Fibroblast of skin of left biceps (primary cell): ENCODE measurements around the gene SUSD1.
"Not testable (repeated sequence)": the region's sequence is repeated elsewhere in the genome, so short reads cannot be mapped to it uniquely, and the experiment has no call there.

Experiments
- DNase-seq, 2 experiments: peaks; one replicate each; pipeline ENCODE4 v3.0.0-alpha.2; 2013; ENCODE audit warnings: low read depth in 2 of 2

SUSD1 gene

DNA sequence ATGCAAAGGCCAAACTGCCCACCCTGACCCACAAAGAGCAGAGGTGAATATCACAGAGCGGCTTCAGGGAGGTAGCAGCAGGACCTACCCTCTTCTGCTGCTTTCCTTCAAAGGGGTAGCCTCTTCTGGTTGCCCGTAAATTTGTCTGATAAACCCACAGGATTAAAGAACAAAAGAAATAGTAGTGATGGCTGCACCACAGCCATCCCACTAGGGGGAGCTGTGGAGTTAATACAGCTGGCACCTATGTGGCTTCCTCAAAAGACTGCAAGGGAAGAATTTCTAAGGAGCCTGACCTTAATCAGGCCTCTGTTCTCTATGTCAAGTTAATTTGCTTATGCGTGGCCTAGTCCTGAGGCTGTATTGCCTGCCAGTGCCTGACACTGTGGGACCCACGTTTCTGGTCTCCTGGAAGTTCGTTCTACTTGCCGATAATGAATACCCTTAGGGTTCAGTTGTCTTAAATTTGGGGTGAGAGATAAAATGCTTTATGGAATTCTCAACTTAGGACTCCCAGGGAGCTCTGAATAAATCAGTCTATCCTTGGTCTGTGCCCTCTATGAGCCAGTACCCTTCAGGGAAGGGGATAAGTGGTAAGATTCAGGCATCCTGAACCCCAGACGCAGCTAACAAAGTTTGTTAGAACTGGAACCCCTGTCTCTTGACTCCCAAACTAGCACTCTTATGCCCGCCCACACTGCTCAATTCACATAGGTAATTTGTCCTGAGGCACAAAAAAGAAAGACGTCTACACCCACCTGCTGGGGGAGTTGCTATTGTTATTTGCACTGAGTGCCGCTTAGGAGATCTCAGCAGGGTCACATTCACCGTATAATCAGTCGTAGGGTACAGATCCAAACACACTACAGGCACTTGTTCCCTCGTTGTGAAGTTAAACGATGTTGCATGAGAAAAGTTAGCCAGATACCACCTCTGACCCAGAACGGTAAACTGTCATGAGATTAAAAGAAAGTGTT, 77.1 kb downstream of the SUSD1 start:
- DNase-seq = peak in 1 of 2 experiments; percentile 39

DNA sequence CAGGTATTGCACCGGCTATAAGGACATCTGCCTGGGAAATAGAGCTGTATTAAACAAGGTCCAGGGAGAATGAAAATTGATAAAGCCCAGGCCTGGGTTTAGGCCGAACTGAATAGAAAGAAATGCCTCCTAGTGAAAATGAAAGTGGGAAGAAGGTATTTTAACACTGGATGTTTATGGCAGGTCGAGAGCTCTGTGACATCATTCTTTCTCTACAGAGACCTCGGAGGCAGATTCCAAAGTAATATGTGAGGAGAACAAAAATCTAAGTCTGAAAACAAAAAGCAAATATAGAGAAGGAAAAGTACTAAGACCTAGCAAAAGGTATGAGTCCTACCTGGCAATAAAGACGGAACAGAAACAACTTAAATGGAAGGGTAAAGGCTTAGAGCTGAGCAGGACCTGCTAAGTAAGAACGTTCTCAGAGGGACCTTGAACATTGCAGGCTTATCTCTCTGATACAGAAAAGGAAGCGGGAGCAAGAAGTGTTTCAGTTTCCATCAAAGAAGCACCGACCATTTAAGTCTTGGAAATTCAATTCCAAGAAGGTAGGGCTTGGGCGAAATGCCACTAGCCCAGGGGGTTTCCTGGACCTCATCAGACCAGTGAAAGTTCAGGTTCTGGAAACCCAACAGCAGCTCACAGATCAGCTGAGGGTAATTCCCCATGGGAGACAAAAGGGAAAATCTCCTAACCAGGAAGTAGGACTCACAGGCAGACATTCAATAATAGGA, 80.0 kb downstream of the SUSD1 start:
- no peak for DNase-seq

DNA sequence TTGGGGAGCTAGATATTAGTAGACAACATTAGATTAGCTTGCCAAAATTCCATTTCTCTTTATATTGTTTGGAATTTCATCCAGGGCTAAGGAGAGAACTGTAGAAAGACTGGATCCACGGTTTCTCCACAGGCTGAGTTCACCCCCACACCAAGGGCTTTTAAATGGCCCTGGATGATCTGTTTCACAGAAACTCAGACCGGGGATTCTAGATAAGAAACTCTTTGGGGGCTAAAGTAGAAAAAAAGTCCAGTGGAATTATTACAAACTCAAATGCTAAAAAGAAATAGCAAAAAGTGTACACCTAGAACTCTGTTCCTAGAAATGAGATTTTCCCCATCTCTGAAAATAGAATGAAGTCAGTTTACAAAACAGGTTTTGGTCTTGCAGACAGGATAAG, 80.9 kb downstream of the SUSD1 start:
- no peak for DNase-seq

DNA sequence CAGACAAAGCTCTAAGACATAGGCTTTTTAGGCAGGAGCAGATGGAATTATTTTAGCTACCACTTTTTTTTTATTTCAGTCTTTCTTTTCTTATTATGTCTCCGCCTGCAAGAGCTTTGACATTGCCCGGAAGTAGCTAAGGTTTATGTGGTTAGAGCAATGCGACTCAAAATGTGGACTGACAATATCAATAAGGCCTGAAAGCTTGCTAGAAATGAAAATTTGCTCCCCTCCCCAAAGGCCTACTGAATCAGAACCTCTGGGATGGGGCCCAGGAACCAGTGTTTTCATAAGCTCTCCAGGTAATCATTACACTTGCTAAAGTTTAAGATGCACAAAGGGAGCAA, 81.3 kb downstream of the SUSD1 start:
- no peak for DNase-seq

DNA sequence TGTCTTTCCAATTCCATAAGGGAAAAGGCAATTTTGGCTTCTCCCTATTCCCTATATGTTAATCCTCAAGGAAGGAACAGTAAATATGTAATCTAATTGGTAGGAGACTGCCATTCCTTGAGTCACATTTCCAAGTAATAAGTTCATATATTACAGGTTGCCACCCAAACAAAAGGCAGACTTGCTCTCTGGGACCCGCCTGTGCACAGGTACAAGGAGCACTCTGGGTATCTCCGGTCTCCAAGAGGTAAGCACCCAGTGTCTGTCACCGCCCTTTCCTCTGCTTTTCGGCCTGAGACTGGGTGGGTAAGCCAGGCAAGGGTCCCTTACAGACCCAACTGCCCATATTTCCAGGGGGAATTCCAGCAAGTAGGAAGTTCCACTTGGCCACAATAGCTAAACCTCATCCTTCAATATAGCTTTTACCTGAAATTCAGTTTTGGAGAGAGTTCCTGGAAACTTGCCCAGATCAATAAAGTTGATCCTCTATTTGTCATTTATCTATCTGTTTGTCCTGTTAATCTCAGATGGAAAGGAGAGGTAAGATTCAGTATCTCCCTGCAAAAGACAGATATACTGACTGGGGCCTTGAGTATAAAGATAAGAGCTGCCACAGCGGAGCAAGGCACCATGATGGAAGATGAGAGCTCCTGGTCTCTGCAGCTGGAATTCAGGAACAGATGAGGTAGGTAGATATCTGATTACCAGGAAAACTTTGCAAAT, 81.8 kb downstream of the SUSD1 start:
- no peak for DNase-seq

DNA sequence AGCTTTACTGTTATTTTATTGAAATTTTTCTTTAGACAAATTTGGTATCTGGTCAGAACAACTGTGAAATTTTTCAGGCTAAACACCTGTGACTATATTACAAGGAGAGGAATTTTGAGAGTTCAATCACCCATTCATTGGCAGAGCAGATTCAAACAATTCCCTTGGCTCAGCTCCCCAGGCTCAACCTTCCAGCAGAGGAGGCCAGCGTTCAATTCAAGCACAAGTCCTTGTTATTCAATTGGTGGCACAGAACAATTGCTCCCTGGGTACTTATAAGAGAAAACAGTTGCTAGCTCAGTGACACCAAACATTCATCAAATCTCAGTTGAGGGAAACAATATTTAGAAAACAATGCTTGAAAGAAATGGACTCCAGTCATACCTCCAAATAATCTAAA, 83.3 kb downstream of the SUSD1 start:
- DNase-seq = no peak

DNA sequence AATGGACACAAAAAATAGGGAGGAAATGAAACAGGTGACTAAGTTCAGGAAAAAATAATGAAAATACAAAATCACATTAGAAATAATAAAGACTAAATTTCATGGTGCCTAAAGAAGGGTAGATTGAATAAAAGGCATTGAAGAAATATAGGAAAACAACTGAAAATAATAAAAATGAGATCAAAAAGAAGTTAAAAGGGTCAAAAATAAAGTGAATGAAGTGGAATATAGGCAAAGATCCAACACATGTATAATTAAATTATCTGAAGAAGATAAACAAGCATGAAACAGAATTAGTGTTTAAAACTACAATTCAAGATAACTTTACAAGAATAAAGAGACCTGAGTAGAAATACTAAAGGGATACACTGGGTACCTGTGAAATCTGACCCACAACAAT, 87.6 kb downstream of the SUSD1 start:
- no peak for DNase-seq

DNA sequence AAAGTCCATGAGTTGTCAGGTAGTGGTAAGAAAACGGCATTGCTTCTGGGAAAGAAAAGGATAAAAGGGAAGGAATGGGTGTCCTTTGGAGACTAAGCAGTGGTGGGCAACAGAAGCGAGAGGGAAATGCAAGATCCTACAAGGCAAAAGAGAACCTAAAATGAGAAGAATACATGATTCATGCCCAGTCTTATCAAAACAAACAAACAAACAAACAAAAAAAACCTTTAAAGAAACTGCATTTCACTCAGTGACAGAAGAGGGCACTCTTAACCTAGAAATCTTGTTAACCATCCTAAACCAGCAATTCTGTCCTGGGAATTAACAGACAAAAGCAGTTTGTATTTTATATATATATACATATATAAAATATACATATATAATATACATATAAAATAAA, 88.5 kb downstream of the SUSD1 start:
- no peak for DNase-seq

DNA sequence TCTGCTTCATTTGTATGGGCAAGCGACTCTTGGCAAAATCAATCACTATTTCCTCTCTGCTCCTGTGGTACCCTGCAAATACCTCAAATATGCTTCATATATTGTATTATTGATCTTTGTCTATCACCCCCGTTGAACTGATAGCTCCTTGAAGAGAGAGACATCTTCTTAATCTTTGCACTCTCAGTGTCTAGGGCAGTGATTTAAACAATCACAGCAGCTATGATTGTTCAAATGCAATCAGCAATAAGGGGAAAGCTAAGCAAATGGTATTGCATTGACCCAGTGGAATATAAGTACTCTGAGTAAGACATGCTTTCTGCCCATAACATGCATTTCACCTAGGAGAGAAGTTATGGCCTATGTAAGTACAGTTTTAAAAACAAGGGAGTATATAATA, 90.2 kb downstream of the SUSD1 start:
- DNase-seq = no peak

DNA sequence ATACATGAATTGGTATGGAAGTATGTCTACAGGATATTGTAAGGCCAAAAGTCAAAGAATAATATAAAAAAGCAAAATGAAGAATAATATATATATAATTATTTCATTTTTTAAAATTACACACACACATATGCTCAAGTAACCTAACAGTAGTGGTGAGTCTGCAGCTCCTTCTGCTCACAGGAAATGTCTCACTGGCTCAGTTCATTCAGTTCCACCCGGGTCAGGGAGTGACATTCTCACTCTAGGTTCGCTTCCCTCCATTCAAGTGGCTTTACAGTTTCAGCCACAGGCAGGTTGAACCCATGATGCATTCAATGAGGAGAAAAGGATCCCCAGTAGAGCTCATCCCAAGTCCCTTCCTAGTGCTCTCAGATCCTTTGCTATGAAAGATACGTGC, 90.8 kb downstream of the SUSD1 start:
- DNase-seq = no peak

DNA sequence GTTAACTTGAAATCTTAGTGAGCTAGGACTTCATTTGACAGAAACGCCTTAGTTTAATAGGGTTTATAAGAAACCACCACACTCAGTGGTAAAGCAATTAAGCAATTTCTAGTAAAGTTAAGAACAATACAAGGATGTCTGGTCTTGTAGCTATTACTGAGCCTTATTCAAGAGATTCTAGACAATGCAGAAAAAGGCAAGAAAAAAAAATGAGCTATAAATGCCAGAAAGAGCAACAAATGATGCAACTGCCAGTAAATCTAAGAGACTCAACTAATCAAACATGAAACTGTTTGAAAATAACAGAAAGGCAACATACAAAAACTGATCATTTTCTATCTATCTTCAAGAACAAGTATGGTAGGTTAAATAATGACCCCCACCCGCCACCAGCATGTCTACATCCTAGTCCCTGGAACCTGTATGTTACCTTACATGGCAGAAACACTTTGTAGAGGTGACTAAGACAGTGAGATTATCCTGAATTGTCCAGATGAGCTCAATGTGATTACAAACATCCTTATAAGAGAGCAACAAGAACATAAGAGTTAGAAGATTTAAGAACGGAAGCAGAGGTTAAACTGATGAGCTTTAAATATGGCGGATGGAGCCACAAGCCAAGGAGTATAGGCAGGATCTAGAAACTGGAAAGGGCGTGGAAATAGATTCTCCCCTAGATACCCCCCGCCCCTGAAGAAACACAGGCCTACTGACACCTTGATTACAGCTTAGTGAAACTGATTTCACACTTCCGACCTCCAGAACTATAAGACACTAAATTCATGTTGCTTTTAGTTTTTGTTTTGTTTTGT, 93.0 kb downstream of the SUSD1 start:
- DNase-seq = no peak

DNA sequence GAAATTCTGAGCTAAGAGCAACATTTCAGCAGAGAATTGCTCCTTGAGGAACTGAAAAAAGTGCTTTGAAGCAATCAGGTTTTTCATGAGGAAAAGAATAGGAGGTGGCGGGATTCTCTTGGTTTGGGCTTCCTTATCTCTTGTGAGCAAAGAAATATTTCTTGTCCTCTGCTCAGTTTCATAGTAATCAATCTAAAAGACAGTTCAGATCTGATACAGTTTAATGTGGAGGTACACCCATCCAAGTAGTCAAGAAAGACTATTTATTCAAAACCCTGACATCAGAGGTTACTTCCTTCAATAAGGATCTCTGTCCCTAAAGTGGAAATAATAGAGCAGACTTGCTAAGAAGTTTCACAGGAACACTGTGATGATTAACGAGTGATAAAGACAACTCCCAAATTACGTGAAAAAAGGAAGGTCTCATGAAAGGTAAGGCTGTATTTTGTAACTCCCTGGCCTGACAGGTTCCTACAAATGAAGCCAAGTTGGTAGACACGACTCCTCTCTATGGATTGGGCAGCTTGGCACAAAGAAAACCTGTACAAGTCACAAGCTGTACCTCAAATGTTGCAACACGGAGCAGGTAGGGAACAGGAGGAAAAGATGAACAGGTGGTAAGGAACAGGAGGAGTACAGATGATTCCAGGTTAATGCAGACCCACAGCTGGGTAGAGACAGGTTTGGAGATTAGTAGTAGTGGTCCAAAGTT, 94.1 kb downstream of the SUSD1 start:
- no peak for DNase-seq

DNA sequence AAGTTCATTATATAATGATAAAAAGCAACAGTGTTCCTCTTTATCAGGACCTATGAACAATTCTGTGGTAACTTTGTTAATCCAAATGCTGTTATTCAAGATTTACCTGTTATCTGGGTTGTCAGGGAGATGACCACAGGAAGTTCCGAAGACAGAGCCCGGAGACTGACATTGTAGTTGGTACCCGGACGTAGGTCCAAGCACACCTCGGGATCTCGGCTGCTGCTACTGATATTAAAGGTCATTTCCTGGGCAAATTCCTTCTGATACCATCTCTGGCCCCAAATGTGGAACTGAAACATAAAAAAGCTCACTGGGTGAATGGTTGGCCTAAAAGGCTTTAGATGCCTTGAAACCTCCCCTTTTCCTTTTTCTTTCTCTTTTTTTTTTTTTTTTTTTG, 96.7 kb downstream of the SUSD1 start:
- no peak for DNase-seq

DNA sequence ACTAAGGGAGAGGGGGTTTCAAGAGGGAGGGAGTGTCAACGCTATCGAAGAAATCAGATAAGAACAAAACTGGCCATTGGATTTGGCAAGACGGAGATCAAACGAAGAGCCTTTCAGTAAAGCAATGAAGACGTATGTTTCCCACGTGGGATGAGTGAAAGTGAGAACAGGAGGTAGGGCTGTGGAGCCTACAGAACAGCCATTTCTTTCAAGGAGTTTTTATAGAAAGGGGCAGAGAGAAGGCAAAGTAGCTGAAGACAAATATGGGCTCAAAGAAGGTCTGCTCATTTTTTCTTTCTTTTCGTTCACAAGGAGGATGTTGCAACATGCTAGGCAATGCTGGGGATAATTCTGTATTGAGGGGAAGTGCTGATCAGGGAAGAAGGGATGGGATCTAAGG, 98.3 kb downstream of the SUSD1 start:
- DNase-seq = no peak

DNA sequence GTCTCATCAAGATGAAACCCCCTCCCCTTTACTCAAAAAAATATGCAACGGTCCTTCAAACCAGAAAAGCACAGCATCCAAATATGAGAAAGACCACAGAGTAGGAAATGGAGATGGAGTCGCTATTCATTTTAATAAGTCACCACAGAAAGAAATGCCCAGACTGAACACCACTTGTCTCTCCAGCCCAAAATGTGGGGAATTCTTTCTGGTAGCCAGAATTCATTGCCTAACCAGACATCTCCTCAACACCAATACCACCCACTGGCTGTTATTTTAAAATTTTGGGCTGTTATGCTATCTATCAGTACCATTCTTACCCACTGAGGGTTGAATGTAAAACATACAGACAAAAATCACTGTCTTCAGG, 100.1 kb downstream of the SUSD1 start:
- no peak for DNase-seq

DNA sequence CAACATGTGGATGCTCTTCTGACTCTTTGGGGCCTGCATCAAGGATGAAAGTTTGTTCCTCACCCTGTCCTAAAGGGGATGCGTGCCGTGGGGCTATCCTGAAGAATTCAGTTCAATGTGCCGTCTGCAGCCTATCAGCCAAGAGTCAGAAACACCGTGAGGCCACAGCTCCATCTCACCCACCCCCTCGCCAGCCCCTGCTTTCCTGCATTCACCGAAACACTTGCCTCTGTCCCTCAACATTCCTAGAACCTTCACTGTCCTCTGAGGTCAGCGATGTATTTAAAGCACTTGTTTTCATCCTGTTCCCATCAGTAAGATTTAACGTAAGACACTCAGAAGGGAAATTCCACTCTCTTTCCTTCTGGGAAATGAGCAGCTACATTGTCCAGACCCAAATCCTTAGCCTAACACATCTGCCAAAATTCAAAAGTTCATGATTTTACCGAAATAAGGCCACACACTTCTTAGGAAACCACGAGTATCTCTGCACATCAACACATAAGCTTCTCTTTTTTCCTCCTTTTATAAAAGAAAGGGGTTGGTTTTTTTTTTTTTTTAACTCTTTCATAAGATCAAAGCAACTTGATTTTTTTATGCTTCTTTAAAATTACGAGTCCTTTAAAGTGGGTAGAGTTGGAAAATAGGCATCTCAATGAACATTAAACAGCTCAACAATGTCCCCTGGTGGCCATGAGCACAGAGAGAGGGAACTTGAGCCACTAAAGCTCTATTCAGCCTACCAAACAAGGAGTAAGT, 100.7 kb downstream of the SUSD1 start:
- peak; percentile 95 to 96 for DNase-seq

DNA sequence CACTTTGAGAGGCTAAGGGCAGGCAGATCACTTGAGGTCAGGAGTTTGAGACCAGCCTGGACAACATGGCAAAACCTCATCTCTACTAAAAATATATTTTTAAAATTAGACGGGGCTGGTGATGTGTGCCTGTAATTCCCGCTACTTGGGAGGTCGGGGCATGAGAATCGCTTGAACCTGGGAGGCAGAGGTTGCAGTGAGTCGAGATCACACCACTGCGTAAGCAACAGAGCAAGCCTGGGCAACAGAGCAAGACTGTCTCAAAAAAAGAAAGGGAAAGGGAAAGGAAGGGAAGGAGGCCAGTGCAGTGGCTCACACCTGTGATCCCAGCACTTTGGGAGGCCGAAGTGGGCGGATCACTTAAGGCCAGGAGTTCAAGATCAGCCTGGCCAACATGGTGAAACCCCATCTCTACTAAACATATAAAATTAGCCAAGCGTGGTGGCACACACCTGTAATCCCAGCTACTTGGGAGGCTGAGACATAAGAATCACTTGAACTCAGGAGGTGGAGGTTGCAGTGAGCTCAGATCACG, 101.4 kb downstream of the SUSD1 start:
- not testable (repeated sequence) for DNase-seq

DNA sequence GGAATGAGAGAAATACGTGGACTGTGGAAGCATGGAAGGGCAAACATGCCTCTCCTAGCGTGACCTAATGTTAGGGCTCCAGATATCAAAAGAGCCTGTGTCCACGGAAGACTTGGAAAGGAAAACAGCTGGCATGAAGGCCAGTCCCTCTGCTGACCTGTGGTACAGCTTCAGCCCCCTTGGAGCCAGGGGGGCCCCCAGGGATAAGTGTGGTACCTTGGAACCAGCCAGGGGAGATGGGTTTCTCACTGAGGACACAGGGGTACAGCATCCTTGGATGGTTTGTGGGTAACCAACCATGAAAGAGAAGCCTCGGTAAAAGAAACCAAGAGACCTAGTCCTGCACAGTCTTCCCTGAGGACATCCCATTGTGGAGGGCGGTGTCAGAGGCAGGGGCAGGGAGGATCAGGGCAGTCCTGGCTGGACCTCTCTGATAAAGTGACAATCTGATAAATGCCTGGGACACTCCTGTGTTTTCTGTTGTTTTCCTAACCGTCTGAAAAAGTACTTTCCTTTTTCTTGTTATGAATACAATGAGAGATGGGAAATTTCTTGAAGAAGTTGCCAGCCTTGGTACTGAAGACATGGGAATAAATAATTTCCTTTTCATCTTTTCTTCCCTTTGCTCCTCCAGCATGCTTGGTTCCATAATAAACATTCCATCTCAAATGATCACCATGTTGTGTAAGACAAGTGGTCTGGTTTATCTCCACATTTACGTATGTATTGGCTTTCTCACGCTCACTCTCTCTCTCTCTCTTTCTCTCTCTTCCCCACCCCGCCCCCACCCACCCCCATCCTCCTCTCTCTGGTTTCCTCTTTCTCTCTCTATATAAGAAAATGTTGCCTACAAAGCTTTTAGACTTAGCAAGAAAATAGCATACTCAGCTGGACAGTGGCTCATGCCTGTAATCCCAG, 102.1 kb downstream of the SUSD1 start:
- DNase-seq = peak; percentile 91 to 93
